Measurements from ENCODE around the gene TOB2.
"Not testable (repeated sequence)": the region's sequence is repeated elsewhere in the genome, so short reads cannot be mapped to it uniquely, and the experiment has no call there.

The TOB2 gene

GRCh38 chr22:41474872-41475451, 28.4 kb upstream of the TOB2 start:
- TF ChIP-seq CTCF (conservative IDR thresholded peaks at IDR 0.05) = no peak
- no peak for TF ChIP-seq ZFX (IDR thresholded peaks at IDR 0.05)
- H3K27ac ChIP-seq = no peak overlapping the region

- H3K27ac ChIP-seq = no peak overlapping the region
- TF ChIP-seq CTCF (conservative IDR thresholded peaks at IDR 0.05) (no peak), ZFX (IDR thresholded peaks at IDR 0.05) (no peak)
These were observed 25.0 kb upstream of the TOB2 start for GRCh38 chr22:41471568-41471967.

- 0 out of 2 replicates have a peak overlapping the region, but pooled peaks have one; percentile 16 for H3K27ac ChIP-seq
- TF ChIP-seq ZFX (IDR thresholded peaks at IDR 0.05) (no peak), CTCF (conservative IDR thresholded peaks at IDR 0.05) (no peak)
These were observed 24.3 kb upstream of the TOB2 start for GRCh38 chr22:41470886-41471285.

GRCh38 chr22:41469218-41469851, 22.7 kb upstream of the TOB2 start:
- H3K27ac ChIP-seq = peak overlapping the region; percentile 96
- TF ChIP-seq CTCF (conservative IDR thresholded peaks at IDR 0.05) = no peak
- peak; percentile 87 for TF ChIP-seq ZFX (IDR thresholded peaks at IDR 0.05)

- TF ChIP-seq ZFX (IDR thresholded peaks at IDR 0.05) (no peak), CTCF (conservative IDR thresholded peaks at IDR 0.05) (no peak)
- H3K27ac ChIP-seq = peak within 1 kb of the TSS; percentile 96
These were observed 22.0 kb upstream of the TOB2 start, which contains the start of the genes ACO2 and PHF5A for GRCh38 chr22:41468381-41469217. TSS of gene ACO2 (plus strand) at chr22:41469117. CDS start at chr22:41469147, 30 bp downstream. TSS of gene PHF5A (minus strand) at chr22:41468692. CDS start at chr22:41468653, 39 bp downstream.

- H3K27ac ChIP-seq = no peak overlapping the region
- TF ChIP-seq ZFX (IDR thresholded peaks at IDR 0.05) = no peak
- no peak for TF ChIP-seq CTCF (conservative IDR thresholded peaks at IDR 0.05)
These were observed 15.3 kb upstream of the TOB2 start for GRCh38 chr22:41461901-41462300.

- H3K27ac ChIP-seq = not testable (repeated sequence)
These were observed 13.5 kb upstream of the TOB2 start for GRCh38 chr22:41460071-41460470.

All from C4-2B (cell line).